GM12891 (cell line): ENCODE results near the gene UTRN.

Experiments
- POLR2A ChIP-seq: IDR thresholded peaks from 2 replicates; pipeline ENCODE4 v1.6.1; 2011; ENCODE audit warnings: low read depth, low read length, control low read depth
- POLR2AphosphoS5 ChIP-seq: IDR thresholded peaks from 2 replicates; pipeline ENCODE4 v1.6.1; 2011; ENCODE audit warnings: low read depth, low read length, control low read depth
- POU2F2 ChIP-seq: IDR thresholded peaks from 2 replicates; pipeline ENCODE4 v1.6.1; 2011; ENCODE audit warnings: low read depth, mild to moderate bottlenecking, control low read depth, low read length, moderate library complexity

GRCh38 chr6:144277605-144278227, 7.4 kb upstream of the UTRN start:
- TF ChIP-seq POLR2A, result no peak
- TF ChIP-seq POLR2AphosphoS5, result no peak
- TF ChIP-seq POU2F2, result no peak
